Left ventricle myocardium superior (tissue), 1 donor: ENCODE measurements around the gene ZNF214. TPM values are rescaled to one million over a fixed set of nuclear protein-coding genes. Genes with fewer than 3 reads are reported as not detected.
A peak's percentile ranks its signal among the peaks of the same experiment; 100 is the strongest.

Experiments
- ATAC-seq: fragments of 200-7000 bp; cut with Tn5 transposase; one replicate; pipeline ENCODE4 v1.9.1; 2020; ENCODE audit warnings: mild to moderate bottlenecking, moderate library complexity
- DNase-seq: peaks from one replicate; pipeline ENCODE4 v3.0.0-alpha.2; 2020
- intact Hi-C: fragments of 100-400 bp; cut with micrococcal nuclease; formaldehyde crosslinking; loops from one replicate; pipeline ENCODE4 v1.11.0; 2022
- long read RNA-seq: library from polyadenylated mRNA; unstranded; transcript quantifications from one replicate; pipeline ENCODE4 v2.0.0, GENCODE V29; 2021
- total RNA-seq: library from RNA; stranded (reverse); fragmentation: NEBNext Ultra II Directional; extraction: Animal tissue kit (Norgen Biotek cat#: 25700); gene quantifications from one replicate; pipeline ENCODE4 v1.2.1, GENCODE V29; 2021
- donor health status: DM: no; HTN: yes; CAD: no; lungs with severe emphysema.

The ZNF214 gene
- total RNA-seq: 0.84 TPM
- long read RNA-seq: 0 reads

GRCh38 chr11:7020183-7020917 is at the start of gene ZNF214, which contains the start of gene NLRP14:
TSS of gene ZNF214 (minus strand) at chr11:7020346. CDS start at chr11:7002835, 17,511 bp downstream.
TSS of gene NLRP14 (plus strand) at chr11:7020479. CDS start at chr11:7038587, 18,108 bp downstream.
- ATAC-seq: peak; percentile 100
- DNase-seq: peak; percentile 92
- intact Hi-C loops: no loop called here

GRCh38 chr11:7062534-7062933 is 42.4 kb upstream of the ZNF214 start:
- DNase-seq (no peak), ATAC-seq (no peak)
- intact Hi-C loops: no loop called here

- intact Hi-C loops: no loop called here
- peak; percentile 37 for ATAC-seq
- no peak for DNase-seq
These were observed 40.7 kb upstream of the ZNF214 start for GRCh38 chr11:7060868-7061267.

DNA sequence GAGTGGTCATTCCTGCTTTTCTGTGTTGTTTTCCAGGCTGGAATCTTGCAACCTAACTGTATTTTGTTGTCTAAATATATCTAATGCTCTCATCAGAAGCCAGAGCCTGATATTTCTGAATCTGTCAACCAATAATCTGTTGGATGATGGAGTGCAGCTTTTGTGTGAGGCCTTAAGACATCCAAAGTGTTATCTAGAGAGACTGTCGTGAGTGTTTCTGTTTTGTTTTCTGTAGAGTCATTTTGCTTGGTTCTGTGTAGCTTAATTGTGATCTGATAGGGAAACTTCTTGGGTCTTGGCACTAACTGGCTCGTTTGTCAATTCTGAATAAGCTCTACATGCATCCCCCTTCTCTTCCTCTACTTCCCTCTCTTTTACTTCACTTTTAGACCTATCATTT is 37.5 kb upstream of the ZNF214 start:
- no peak for DNase-seq
- intact Hi-C loops: no loop called here
- no peak for ATAC-seq

DNA sequence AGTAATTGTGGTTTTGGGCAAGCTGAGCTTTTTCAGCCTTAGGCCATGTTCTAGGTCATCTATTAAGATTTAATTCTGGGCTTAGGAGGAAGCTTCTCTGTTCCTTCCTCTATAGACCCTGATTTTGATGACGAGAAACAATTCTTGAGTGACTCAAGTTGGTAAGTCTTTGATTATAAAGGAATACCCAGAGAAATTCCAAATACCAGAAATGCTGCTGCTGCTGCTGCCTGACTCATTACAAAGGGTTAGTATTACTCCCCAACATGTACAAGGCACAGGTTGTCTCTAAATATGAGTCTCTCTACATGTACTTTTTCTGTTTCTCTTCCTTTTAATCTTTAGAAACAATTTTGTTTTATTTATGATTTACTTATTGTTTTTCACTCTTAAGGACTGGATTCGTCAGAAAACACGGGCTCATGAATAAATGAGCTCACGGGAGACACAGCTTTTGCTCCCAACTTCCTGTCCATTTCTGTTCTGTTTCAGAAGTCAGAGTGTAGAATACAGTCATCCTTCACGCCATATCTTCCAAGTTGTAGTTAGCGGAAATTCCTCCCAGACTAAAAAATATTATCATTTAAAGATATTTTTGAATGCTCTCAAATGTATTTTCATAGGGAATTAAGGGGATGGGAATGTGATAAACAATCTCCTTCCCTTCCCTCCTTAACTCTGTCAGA is 36.8 kb upstream of the ZNF214 start:
- ATAC-seq (no peak), DNase-seq (no peak)
- intact Hi-C loops: no loop called here

DNA sequence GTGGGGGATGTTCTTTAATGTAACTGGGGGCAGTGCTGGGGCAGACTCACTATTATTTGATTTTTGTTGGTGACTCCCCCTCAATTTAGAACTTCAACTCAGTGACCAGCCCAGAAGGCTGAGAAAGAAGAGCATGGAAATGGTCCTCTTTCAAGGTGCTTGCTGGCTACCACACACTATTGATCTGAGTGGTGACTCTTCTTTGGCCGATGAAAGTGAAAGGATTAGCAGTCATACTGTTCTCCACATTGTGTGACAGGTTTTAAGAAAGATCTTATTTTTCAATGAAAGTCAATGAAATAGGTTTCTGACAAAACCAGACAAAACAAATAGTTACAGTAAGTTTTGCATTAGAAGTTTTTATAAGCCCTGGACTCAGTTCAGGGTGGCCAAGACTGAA is 30.0 kb upstream of the ZNF214 start:
- ATAC-seq: no peak
- intact Hi-C loops: no loop called here
- DNase-seq: no peak

- intact Hi-C loops: no loop called here
- ATAC-seq (no peak), DNase-seq (no peak)
These were observed 26.5 kb upstream of the ZNF214 start for GRCh38 chr11:7046474-7047175.

GRCh38 chr11:7034019-7034418 is 13.9 kb upstream of the ZNF214 start:
- intact Hi-C loops: no loop called here
- DNase-seq: no peak
- ATAC-seq: no peak

DNA sequence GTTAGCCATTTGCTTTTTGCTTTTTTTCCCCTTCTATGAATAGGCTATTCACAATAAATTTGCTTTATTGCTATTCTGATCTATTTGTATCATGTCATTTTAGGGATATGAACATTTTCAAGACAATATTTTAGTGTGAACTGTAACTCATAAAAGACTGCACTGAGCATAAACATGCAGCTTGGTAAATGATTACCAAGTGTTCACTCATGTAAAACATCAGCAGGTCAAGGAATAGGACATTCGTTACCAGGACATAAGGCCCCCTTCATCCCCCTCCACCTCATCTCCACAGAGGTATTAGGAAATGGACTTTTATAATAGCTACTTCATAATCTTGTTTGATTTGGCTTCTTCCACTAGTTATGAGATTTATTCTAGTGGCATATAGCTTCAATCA is 12.5 kb upstream of the ZNF214 start:
- intact Hi-C loops: no loop called here
- ATAC-seq (no peak), DNase-seq (no peak)

DNA sequence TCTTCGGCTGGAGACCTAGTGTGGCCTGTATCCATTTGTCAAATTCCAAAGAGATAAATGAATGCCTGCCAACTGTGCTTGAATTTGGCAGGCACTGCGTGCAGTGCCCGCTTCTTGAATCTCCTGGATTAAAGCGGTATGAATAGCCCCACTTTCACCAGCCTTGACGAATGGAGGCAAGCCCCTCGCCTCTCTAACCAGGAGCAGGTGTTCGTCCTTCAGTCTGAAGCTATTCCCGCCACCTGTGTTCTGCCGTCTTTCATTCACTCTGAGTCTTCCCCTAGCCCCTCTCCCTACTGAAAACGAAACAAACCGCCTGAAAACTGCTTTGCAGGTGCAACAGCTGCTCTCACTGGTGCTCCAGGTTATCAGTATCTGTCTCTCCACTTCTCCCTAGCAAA is 11.3 kb upstream of the ZNF214 start:
- DNase-seq: no peak
- intact Hi-C loops: no loop called here
- ATAC-seq: no peak

DNA sequence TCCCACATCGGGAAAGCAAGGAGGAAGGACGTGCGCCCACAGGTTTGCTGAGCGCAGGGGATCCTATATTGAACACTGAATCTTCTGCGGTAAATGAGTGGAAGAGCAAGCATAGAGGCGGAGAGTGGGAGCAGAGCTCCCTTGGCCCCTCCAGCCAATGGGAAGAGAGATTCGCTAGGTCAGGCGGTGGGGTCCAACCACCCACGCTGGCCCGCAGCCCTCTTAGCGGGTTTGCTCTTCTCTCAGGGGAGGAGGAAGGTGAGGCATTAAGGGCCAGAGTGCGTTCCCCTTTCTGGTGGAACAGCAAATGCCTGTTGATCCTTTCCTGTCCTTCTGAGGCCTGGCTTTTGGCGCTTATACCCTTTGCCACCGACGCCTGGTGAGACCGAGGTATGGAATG is 10.7 kb upstream of the ZNF214 start:
- DNase-seq (no peak), ATAC-seq (no peak)
- intact Hi-C loops: no loop called here

- DNase-seq (no peak), ATAC-seq (no peak)
- intact Hi-C loops: no loop called here
These were observed 8.0 kb upstream of the ZNF214 start for GRCh38 chr11:7028141-7028540.

- ATAC-seq (no peak), DNase-seq (no peak)
- intact Hi-C loops: no loop called here
These were observed 1.2 kb upstream of the ZNF214 start for GRCh38 chr11:7021318-7021717.

DNA sequence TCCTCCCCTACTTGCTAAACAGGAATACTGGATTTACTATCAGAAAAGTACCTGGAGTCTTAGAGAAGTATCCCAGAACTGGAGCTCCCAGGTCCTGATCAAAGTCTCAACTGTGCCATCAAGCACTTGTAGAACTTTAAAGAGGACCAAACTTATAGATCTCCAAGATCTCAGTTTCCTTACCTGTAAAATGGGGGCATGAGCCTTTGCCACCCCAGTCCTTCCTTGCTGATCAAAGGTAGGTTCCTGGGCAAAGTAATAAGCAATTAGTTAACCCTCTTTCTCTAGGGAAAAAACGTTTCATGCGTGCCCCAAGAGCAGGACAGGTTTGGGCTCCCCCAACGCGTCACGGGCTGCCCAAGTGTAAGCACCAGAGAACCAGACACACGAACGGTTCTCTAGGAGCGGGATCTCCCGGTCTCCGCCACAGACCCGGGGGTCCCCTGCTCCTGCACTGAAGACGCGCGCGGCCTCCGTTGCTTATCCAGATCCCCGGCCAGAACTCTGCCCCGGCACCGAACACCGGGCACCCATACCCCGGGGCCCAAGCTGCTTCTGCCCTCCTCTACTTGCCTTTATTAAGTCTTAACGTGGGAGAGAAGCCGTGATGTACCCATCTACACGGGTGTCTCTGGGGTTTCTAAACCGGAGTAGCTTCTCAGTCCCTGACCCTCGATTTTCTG is 505 bp downstream of the ZNF214 start:
- ATAC-seq (peak; percentile 51), DNase-seq (peak; percentile 41)
- intact Hi-C loops: no loop called here

DNA sequence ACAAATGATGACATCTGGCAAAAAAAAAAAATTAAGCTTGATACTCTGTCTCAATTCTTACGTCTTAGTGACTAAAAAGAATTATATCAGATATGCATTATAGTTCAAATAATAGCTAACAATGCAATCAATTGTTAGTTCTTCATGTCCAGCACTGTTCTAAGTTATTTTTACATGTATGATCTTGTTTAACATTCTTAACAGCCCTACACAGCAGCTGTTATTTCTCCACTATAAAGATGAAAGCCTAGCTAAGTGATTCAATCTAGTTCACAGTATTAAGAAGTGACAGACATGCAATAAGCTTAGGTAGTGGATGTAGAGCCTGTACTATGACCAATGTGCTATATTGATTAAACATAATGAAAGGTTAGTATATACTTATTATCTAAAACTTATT is 4.1 kb downstream of the ZNF214 start:
- intact Hi-C loops: no loop called here
- no peak for ATAC-seq
- no peak for DNase-seq

DNA sequence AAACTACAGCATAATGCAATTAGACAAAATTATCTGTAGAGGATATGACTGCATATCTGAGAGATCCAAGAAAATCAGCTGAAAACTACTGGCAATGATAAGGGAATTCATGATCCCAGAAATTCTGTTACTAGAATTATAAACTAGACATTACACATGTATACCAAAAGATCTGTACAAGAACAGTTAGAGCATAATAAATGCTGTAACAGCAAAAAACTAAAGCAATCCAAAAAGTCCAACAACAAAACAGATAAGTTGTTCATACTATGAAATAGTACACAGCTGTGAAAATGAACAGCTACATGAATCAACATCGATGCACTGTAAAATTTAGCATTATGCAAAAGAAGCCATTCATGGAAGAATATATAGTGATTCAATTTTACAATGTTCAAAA is 6.0 kb downstream of the ZNF214 start:
- no peak for ATAC-seq
- intact Hi-C loops: no loop called here

GRCh38 chr11:7004482-7004881 is 15.7 kb downstream of the ZNF214 start:
- ATAC-seq (no peak), DNase-seq (no peak)
- intact Hi-C loops: no loop called here

More for the DNA sequence above, 6.0 kb downstream of the ZNF214 start:
- DNase-seq: no peak

- intact Hi-C loops: no loop called here
- ATAC-seq (no peak), DNase-seq (no peak)
These were observed 24.4 kb downstream of the ZNF214 start for GRCh38 chr11:6995703-6996102.

DNA sequence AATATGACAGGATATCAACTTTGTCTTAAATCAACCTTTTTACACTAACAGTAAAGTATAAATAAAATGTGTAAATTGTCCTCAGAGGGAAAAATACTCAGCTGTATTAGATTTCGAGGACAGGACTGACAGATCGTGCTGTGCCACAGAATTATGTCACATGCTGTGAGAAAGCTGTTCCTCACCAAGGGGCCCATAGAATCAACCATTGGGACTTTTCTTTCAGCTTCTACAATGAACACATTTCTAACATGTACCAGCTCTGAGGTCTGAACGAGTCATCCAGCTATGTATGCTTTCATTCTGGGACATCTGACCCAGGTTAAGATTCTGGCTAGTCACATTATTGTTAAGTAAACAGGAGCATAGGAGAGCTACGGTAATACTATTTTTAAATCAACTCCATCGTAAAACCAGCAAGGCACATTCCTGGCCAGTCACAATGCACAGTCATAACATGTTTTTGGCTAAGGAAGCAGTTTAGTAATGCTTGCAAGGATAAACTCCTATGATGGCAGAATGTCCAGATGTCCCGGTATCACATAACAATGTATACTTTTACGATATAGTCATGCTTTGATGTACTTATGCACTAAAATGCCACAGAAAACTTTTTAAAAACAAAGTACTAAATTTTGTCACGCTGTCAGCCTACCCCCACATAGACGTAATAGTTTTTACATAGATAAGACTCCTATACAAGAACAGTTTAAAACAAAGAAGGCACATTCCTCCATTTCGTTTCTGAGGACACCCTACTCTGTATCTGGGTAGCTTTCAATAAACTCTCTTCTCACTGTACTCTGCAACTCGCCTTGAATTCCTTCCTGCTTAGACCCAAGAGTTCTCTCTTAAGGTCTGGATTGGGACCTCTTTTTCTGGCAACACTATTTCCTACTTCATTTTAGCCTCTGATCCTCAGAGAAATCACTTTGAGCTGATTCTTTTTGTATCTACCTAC is 27.4 kb downstream of the ZNF214 start:
- intact Hi-C loops: no loop called here
- ATAC-seq (no peak), DNase-seq (no peak)
